ENCODE results near the gene TMSB15A.

GRCh38 chrX:102515975-102516941, at the start of gene TMSB15A:
- TF ChIP-seq CTCF (IDR thresholded peaks at IDR 0.05) (no peak), POLR2AphosphoS5 (IDR thresholded peaks at IDR 0.05) (no peak), POLR2A (IDR thresholded peaks at IDR 0.05) (no peak)

Data from prostate gland (tissue), 2 donors.